ENCODE data around the gene ACRBP.
A peak's percentile ranks its signal among the peaks of the same experiment; 100 is the strongest.

Gene ACRBP

GRCh38 chr12:6647083-6647604 is at the start of gene ACRBP:
TSS of gene ACRBP (minus strand) at chr12:6647432. CDS start at chr12:6647366, 66 bp downstream.
- no peak for DNase-seq

- no peak for DNase-seq
Measured at GRCh38 chr12:6695313-6696045, 48.2 kb upstream of the ACRBP start.

DNA sequence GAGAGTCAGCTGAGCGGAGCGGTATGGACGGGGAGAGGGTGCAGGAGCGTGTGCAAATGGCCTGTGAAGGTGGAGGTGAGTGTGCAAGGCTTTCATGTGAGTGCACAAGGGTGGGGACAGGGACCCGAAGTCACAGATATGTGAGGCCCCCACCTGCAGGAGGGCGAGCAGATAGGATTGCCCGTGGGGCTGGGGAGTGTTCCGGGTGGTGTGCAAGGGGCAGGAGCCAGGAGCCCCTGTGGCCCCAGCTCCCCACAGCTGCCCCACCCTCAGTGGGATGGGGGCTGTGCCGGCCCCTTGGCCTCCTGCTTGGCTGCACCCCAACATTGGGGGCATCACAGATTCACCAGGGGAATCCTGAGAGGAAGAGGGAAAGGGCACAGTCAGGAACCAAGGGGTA is 47.5 kb upstream of the ACRBP start:
- no peak for DNase-seq

GRCh38 chr12:6693832-6694355 is 46.7 kb upstream of the ACRBP start:
- DNase-seq: no peak

GRCh38 chr12:6692888-6693287 is 45.7 kb upstream of the ACRBP start:
- no peak for DNase-seq

GRCh38 chr12:6691473-6691872 is 44.2 kb upstream of the ACRBP start:
- DNase-seq: no peak

DNA sequence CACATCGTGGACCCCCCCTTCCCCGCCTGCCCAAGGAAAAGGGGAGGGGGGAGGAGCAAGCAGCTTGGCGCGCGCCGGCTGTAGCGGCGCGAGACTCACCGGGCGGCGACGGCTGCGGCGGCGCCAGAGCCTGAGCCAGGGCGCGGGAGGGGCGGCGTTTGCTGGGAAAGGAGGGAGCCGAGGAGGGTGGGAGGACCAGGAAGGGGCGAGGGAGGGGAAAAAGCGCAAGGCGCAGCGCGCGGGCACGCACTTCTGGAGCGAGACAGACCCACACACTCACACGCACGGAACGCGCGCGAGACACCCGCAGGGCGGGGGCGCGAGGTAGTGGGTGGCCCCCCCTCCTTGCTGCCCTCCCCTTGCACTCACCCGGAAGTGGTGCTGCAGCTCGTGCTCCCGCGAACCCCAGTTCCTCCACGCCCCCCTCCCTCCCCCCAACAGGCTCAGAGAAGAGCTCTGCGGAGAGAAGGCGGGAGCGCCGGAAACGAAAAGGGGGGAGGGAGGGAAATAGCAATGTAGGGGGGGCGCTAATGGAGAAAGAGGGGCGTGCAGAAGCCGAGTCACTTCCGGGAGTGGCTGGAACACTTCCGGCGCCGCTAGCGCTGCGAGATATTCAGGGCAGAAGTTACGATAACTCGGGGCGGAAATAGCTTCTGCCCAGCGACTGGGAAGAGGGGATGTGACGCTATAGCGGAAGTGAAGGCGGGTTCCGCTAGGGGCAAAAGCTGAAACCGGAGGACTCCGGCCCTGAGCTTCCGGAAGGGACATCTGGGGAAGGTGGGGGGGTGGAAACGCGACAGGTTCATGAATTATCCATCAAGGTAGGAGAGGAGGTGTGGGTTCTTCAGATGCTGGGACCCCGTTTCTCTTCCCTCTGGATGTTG is 42.0 kb upstream of the ACRBP start, which contains the start of gene ZNF384:
Gene ZNF384, minus strand, starts transcription at position 377 of the 884 bp plus-strand sequence. CDS start 9,855 bp downstream, outside the sequence.
- peak; percentile 96 for DNase-seq

GRCh38 chr12:6688543-6688998 is 41.3 kb upstream of the ACRBP start:
- DNase-seq: no peak

DNA sequence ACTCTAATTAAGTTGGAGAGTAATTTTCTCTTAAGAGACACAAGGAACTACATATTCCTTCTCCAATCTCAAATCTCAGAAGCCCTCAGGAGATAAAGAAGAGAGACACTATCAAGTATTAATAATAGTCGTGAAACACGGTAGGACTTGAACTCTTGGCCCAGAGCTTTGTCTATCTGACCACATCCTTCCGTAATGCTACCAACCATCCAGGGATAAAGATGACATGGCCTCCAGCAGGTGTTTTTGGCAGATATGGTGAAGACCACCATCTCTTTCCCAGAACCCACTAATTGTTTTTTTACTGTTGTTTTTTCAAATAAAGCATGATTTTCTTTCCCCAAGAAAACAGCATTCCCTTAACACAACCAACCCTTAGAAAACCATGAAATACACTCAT is 38.6 kb upstream of the ACRBP start:
- no peak for DNase-seq

GRCh38 chr12:6684609-6685008 is 37.4 kb upstream of the ACRBP start:
- no peak for DNase-seq

DNA sequence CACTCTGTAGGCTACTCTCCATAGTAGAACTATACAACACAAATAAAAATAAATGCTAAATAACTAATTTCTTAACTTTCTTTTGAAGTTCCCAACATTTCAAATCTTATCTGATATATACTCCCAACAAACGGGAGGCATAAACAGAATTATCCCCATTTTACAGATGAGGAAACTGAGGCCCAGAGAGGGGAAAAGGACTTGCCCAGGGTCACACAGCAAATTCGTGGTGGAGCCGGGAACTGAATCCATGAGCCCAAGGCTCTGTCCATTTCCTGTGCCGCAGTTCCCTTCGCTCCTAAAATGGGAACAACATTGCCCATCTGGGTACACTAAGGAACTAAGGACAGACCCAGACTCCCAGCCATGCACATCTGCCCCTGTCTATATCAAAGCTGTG is 29.7 kb upstream of the ACRBP start:
- no peak for DNase-seq

DNA sequence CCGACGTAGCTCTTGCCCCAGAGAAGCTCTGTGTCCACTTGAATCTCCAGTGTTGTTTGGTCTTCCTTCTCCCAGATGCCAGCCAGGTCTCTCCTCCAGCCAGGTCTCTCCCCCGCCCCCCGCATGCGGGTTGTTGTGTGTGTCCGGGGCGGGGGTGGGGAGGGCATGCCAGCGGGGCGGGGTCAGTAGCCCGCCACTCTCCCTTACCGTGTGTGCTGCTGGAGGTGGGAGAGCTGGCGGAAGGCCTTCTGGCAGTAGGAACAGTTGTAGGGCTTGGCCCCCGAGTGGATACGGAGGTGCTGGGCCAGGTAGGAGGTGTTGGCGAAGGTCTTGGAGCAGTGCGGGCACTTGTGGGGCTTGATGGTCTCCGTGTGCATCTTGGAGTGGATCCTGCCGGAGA is 24.9 kb upstream of the ACRBP start:
- no peak for DNase-seq

DNA sequence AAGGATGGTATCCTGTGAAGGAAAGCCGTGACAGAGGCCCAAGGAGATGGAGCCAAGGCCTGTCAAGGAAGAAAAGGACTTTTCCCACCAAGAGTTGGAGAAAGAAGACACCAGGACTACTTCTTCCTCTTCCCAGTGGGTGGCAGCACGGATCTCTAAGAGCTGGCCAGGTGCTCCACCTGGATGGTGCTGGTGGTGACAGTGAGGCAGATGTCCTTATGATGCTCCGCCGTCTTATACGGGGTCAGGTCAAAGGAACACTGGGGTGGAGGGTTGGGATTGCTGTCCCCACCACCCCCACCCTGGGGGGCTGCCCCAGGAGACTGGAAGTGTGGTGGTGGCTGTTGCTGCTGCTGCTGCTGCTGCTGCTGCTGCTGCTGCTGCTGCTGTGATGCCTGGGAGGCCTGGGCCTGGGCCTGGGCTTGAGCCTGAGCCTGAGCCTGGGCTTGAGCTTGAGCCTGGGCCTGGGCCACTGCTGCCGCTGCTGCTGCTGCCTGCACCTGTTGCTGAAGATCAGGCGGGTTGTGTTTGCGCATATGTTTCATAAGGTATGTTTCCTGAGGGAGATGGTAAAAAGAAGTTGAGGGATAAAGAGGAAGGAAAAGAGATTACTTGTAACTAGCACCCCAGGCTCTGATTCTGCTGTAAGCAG is 20.5 kb upstream of the ACRBP start:
- no peak for DNase-seq

DNA sequence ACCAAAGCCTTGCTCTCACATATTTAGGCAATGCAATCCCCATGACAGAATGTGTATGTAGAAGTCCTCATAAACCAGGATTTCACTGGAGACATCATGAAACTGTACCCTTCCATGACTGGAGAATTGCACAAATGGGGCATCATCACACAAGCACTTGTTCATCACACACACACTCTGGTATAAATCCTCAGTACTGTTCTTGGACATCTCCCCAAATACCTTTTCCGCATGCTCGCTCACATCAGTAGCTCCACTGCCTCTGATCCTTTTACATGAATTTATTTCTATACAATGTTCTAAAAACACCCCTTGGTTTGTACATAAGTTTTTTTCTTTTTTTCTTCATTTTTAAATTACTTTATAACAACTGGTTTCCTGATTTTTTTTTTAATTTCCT is 19.0 kb upstream of the ACRBP start:
- DNase-seq: no peak

GRCh38 chr12:6664902-6665301 is 17.7 kb upstream of the ACRBP start:
- no peak for DNase-seq

- DNase-seq: peak; percentile 97
Measured at GRCh38 chr12:6662906-6663742, 15.9 kb upstream of the ACRBP start, which contains the start of gene ING4. TSS of gene ING4 (minus strand) at chr12:6663119. CDS start at chr12:6663101, 18 bp downstream.

DNA sequence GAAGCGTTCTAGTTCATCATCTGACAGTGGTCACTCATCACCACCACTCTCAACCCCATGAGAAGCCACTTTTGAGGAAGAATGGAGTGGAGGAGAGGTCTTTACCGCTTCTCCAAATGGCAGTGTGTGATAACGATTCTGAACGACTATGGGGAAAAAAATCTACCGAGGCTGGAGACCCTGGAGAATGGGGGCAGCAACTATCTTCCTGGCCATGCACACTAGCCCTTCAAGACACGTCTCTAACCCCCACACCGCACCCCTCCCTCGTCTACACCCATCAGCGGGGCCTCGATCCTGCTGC is 15.3 kb upstream of the ACRBP start:
- DNase-seq: no peak

GRCh38 chr12:6653987-6654386 is 6.8 kb upstream of the ACRBP start:
- no peak for DNase-seq

GRCh38 chr12:6653342-6653741 is 6.1 kb upstream of the ACRBP start:
- no peak for DNase-seq

DNA sequence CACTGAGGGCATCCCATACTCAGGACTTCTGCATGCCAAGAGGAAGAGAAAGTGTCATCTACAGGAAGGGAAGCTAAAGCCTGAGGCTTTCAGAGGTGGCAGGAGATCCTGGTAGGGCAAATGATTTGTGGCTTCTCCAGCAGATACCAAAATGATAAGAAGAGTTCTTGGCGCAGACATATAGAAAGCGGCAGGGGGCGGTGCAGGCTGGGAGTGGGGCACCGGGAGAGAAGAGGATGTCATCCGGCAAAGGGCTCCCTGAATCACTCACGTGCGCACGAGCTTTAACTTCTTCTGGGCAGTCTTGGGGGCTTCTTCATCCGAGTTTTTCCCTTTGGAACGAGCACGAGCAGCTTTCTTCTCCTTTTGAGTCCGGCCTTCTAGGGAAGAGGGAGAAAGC is 5.2 kb upstream of the ACRBP start:
- no peak for DNase-seq

GRCh38 chr12:6650832-6651231 is 3.6 kb upstream of the ACRBP start:
- DNase-seq: no peak

All from amniotic stem cell (primary cell).